Measurements from ENCODE around the gene GPR153.

DNA sequence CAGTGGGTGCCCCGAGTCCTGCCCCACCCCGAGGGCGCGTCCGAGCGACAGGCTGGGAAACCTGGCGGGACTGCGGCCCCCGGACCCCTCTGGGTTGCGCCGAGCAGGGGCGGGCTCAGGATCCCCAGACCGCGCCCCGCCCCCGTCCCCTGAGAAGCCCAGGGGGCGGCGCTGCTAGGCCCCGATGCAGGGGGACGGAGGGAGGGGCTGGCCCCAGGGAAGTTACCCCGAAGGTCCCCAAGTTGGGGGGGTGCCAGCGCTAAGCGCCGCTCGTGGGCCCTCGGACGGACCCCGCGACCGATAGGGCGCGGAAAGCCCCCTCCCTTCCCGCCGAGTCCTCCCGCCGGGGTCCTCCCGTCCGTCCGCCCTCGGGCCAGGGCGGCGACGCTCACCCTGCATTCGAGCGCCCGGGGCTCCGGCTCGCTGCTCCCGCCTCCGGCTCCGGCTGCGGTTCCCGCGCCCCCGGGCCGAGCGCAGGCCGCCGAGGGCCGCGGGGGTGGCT is 414 bp downstream of the GPR153 start:
- TF ChIP-seq, protein P1, sequence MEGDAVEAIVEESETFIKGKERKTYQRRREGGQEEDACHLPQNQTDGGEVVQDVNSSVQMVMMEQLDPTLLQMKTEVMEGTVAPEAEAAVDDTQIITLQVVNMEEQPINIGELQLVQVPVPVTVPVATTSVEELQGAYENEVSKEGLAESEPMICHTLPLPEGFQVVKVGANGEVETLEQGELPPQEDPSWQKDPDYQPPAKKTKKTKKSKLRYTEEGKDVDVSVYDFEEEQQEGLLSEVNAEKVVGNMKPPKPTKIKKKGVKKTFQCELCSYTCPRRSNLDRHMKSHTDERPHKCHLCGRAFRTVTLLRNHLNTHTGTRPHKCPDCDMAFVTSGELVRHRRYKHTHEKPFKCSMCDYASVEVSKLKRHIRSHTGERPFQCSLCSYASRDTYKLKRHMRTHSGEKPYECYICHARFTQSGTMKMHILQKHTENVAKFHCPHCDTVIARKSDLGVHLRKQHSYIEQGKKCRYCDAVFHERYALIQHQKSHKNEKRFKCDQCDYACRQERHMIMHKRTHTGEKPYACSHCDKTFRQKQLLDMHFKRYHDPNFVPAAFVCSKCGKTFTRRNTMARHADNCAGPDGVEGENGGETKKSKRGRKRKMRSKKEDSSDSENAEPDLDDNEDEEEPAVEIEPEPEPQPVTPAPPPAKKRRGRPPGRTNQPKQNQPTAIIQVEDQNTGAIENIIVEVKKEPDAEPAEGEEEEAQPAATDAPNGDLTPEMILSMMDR (IDR thresholded peaks at IDR 0.05): no peak
- no peak for TF ChIP-seq POLR2A (IDR thresholded peaks at IDR 0.05)
